HG03571 (cell line): Measurements from ENCODE around the gene TLR4.

Experiments used
- ATAC-seq: cut with Tn5 transposase; IDR thresholded peaks from one replicate; pipeline ENCODE4 v1.9.1; 2021; ENCODE audit not compliant: unreplicated experiment

TLR4 gene

DNA sequence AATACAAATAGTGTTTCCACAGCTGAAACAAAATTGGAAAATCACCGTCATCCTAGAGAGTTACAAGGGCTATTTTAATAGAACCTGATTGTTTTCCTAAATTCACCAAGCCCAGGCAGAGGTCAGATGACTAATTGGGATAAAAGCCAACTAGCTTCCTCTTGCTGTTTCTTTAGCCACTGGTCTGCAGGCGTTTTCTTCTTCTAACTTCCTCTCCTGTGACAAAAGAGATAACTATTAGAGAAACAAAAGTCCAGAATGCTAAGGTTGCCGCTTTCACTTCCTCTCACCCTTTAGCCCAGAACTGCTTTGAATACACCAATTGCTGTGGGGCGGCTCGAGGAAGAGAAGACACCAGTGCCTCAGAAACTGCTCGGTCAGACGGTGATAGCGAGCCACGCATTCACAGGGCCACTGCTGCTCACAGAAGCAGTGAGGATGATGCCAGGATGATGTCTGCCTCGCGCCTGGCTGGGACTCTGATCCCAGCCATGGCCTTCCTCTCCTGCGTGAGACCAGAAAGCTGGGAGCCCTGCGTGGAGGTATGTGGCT lies at the start of gene TLR4:
TSS of gene TLR4 (plus strand) at position 380 of the 552 bp plus-strand sequence. CDS start at position 450, 70 bp downstream.
- peak; percentile 100 for ATAC-seq

DNA sequence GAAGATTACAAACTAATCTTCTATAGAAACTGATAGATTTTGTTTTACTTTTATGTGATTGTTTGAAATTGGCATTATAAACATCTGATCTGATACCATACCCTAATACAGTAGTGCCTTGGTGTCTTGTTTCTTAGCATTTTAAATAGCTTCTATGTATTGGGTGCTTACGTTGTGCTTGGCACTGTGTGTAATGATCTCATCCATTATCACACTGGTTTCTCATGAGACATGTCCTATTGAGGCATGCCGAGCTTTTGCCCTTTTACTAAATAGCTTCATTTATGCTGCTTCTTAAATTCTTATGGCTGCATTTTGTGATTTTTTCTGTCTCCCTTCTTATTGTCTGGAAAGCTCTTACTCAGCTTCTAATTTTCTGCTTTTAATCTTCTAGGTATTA lies 48.2 kb upstream of the TLR4 start:
- ATAC-seq = no peak

DNA sequence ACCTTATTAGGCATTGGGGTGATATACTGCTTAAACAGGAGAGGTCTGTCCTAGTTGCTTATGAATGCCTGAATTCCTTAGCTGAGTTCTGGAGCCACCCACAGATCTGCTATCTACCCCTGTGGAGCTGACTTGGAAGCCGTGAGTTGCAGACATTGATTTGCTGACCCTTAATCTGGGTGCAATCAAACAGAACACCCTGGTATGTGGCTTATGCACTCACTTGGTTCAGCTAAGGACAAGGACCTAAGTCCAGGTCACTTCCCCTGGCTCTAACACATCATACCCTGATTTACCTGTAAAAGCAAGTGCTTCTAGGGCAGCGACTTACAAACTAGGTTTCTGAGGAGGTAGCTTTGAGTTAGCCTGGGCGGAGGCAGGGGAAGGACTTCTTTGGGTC lies 41.6 kb upstream of the TLR4 start:
- no peak for ATAC-seq

- ATAC-seq = no peak
Observed at GRCh38 chr9:117664419-117664818, 39.8 kb upstream of the TLR4 start.

- no peak for ATAC-seq
Observed at GRCh38 chr9:117665601-117666385, 38.4 kb upstream of the TLR4 start.

- no peak for ATAC-seq
Observed at GRCh38 chr9:117671468-117671867, 32.7 kb upstream of the TLR4 start.

GRCh38 chr9:117672369-117672768 lies 31.8 kb upstream of the TLR4 start:
- ATAC-seq = no peak

- no peak for ATAC-seq
Observed at GRCh38 chr9:117677572-117677971, 26.6 kb upstream of the TLR4 start.

DNA sequence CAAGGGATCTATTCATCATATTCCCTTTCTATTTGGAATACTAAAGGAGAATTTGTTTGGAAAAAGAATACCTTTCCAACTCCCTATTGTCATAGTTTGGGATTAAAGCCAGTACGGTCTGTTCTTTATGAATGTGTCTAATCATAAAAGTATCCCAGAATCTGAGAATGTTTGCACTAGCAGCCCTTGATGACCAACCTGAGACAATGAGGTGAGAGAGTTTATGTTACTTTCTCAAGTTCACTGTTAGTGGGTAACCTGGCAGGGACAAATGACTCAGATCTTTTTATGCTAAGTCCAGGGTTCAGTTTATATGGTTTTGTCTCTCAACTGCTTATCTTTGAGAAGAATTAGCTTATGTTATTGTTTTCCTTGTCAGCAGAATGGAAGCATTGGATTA lies 25.3 kb upstream of the TLR4 start:
- ATAC-seq = no peak

GRCh38 chr9:117679416-117679815 lies 24.8 kb upstream of the TLR4 start:
- no peak for ATAC-seq

- ATAC-seq = no peak
Observed at GRCh38 chr9:117681888-117682287, 22.3 kb upstream of the TLR4 start.

DNA sequence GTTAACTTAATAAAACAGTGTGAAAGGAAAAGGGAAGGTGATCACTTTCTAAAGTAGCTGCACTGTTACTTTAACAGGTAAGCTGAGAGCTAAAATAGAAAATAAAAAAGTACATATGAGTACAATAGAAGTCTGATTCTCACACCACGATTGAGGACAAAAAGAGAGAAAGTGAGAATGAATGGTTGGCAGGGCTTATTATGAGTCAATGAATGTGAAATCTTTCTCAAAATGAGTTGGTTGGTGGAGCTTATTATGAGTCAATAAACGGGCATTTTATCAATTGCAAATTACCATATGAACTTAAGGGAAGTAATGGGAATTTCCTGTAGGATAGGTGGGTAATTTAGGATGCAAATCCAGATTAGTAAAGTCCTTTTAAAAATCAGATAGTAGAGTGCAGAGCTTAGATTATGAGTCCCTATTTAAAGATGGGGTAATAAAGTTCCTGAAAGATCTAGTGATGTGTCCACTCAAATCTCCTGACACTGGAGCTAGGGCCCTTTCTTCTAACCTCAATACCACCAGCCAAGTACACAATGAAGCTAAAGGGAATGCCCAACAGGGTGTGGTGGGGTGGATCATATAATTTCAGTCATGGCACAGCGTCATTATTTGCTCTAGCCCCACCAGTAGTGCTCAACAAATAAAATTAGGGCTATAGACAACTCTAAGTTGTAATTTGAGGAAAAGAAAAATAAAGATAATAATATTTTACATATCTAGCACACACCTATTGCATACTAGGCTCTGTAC lies 21.1 kb upstream of the TLR4 start:
- peak; percentile 90 for ATAC-seq

DNA sequence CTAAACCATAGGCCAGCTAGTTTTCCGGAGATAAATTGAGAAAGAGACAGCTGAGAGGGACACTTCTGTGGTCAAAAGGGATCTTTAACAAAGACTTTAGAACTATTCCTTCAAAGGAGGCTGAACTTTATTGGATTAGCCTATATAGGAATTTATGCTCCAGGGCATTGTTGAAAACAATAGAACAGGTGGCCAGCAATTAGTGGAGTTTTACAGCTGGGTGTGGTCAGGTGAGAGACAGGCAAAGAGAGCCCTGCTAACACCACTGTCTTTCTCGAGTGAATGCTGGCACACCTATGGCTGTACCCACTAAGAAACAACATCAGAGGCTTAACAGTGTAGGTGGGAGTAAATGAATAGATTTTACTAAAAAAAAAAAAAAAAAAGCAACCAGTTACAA lies 16.7 kb upstream of the TLR4 start:
- ATAC-seq = no peak

DNA sequence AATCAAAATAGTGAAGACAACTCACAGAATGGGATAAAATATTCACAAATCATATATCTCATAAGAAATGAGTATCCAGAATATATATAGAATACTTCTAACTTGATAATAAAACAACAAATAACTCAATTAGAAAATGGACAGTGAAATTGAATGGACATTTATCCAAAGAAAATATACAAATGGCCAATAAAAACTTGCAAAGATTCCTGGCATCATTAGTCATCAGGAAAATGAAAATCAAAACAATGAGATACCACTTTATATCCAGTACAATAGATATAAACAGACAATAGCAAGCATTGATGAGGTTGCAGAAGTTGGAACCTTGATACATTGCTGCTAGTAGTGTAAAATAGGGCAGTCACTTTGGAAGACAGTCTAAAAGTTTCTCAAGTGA lies 12.8 kb upstream of the TLR4 start:
- no peak for ATAC-seq

- no peak for ATAC-seq
Observed at GRCh38 chr9:117696154-117696553, 8.0 kb upstream of the TLR4 start.

DNA sequence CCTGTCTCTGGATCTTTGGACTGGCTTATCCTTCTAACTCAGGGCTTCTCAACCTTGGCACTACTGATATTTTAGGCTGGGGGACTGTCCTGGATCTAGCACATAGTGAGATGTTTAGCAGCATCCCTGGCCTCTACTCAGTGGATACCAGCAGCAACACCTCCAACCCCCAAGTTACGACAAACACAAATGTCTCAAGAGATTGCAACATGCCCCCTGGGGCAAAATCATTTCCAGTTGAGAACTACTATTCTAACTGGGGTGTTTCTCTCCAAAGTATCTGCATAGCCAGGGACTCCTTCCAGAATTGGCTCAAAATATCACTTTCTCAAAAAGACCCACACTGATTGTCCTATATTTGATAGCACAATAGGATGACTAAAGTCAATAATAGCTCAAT lies 7.2 kb upstream of the TLR4 start:
- no peak for ATAC-seq

DNA sequence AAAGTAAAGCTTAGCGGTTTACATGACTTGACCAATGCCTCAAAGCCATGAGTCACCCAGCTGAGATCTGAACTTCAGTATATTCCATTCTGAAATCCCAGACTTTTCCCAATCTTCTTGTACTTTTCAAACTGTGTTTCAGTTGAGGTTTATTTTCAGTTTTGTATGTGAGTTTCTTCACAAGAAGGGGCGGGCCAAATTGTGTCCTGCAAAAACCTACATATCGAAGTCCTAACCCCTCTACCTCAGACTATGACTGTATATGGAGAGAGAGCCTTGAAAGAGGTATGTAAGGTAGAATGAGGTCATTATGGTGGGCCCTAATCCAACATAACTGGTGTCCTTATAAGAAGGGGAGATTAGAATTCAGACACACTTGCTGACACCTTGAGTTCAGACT lies 666 bp upstream of the TLR4 start:
- ATAC-seq = no peak

GRCh38 chr9:117704597-117704996 lies 394 bp downstream of the TLR4 start:
- ATAC-seq = no peak

DNA sequence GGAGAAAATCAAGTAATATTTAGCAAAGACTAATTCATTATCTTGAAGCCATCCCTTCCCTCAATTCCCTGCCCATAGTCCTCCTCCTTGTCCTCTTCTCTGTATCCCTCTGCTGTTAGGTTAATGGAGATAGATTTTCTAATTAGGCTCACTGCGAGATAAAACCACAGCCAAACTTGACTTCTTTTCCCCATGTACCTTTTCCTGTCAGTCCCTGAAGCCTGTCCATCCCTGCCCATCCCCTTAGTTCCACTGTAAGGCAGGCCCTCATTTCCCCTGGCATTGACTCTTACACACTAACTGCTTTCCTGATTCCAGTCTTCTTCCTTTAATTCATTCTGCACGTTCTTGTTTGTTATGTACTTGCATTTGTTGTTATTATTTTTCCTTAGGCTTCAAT lies 1.2 kb downstream of the TLR4 start:
- no peak for ATAC-seq

DNA sequence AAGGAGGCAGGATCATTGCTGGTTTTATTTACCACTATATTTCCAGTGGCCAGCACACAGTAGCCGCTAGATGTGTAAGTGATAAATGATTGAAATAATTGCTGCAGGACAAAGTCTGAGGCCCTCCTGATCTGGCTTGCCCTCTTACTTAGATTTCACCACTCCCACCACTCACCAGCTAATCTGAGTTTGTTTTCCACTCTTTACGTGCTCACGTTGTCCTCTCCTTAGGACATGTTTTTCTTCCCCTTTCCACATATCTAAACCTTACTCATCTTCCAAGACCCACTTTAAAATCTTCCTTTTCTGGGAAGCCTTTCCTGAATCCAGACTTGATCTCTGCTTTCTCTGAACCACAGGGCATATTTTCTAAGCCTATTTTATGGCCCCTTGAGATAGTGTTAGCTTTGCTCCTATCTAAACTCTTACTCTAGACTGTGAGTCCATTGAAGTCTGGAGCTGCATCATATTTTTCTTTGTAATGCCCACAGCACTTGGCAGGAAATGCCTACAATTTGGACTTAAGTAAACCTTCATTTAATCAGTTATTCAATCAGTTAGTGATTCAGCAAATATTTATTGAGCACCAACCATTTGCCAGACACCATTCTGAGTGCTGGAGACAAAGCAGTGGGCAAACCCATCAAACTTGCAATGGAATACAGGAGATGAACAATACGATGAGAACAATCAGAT lies 2.4 kb downstream of the TLR4 start:
- ATAC-seq = no peak

DNA sequence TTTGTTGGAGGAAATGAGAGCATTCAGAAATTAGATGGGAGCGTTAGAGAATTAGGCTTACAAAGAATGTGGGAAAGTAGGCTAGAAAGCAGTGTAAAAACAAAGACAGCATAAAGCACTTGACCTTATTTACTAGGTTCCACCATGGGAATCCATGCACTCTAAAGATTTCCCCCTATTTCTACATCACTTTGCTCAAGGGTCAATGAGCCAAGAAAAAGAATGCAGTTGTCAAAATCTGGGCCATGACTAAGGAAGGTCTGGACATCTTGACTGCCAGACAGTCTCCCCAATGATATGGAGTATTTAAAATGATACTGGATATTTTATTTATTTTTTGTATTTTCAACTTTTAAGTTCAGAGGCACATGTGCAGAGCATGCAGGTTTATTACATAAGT lies 3.4 kb downstream of the TLR4 start:
- ATAC-seq = no peak

- ATAC-seq = no peak
Observed at GRCh38 chr9:117709936-117710335, 5.7 kb downstream of the TLR4 start.
